Kidney epithelial cell (primary cell): ENCODE results near the gene NT5C2. TPM values are rescaled to one million over a fixed set of nuclear protein-coding genes. Genes with fewer than 3 reads are reported as not detected.

Experiments
- DNase-seq: peaks from one replicate; pipeline ENCODE4 v3.0.0-alpha.2; 2010; ENCODE audit warnings: low read depth
- H3K27me3 ChIP-seq: 2 replicates; pipeline ENCODE4 v1.6.0; 2011; ENCODE audit warnings: low read length; ENCODE audit not compliant: control insufficient read depth, insufficient read depth
- H3K36me3 ChIP-seq: 2 replicates; pipeline ENCODE4 v1.5.1; 2011; ENCODE audit warnings: low read length; ENCODE audit not compliant: control insufficient read depth, insufficient read depth
- H3K4me3 ChIP-seq: 2 replicates; pipeline ENCODE4 v1.5.1; 2011; ENCODE audit warnings: low read depth, mild to moderate bottlenecking, control low read depth, low read length
- CTCF ChIP-seq: IDR thresholded peaks from 2 replicates; pipeline ENCODE4 v1.5.1; 2011; ENCODE audit warnings: mild to moderate bottlenecking, moderate library complexity, low read length, control low read depth, inconsistent platforms; ENCODE audit not compliant: insufficient read depth, poor library complexity, severe bottlenecking
- total RNA-seq: library from RNA; depleted of rRNA; stranded (reverse); fragments of >200 nt; gene quantifications from 2 replicates; pipeline ENCODE4 v1.2.3, GENCODE V29; 2015

Gene NT5C2
- total RNA-seq, 1 donor from 2014 or later: 90.7 TPM

- H3K36me3 ChIP-seq: no peaks in the 10 kb centered on the region
- H3K27me3 ChIP-seq: no peaks in the 10 kb centered on the region
- DNase-seq: no peak
- no peak for TF ChIP-seq CTCF
- H3K4me3 ChIP-seq: no peak overlapping the region
Measured at GRCh38 chr10:103060575-103060974, 132.5 kb downstream of the NT5C2 start.

- H3K36me3 ChIP-seq: no peaks in the 10 kb centered on the region
- no peak for DNase-seq
- no peak for TF ChIP-seq CTCF
- no peaks in the 10 kb centered on the region for H3K27me3 ChIP-seq
- no peak overlapping the region for H3K4me3 ChIP-seq
Measured at GRCh38 chr10:103058034-103058433, 135.0 kb downstream of the NT5C2 start.

GRCh38 chr10:103055105-103055504, 138.0 kb downstream of the NT5C2 start:
- H3K27me3 ChIP-seq: no peaks in the 10 kb centered on the region
- H3K36me3 ChIP-seq: no peaks in the 10 kb centered on the region
- TF ChIP-seq CTCF: no peak
- no peak for DNase-seq
- no peak overlapping the region for H3K4me3 ChIP-seq

- no peaks in the 10 kb centered on the region for H3K36me3 ChIP-seq
- DNase-seq: no peak
- no peaks in the 10 kb centered on the region for H3K27me3 ChIP-seq
- no peak overlapping the region for H3K4me3 ChIP-seq
- no peak for TF ChIP-seq CTCF
Measured at GRCh38 chr10:103054621-103055020, 138.5 kb downstream of the NT5C2 start.

GRCh38 chr10:103053659-103054581, 139.2 kb downstream of the NT5C2 start:
- Histone ChIP-seq H3K4me3 (peak overlapping the region; percentile 26), H3K27me3 (no peaks in the 10 kb centered on the region), H3K36me3 (no peaks in the 10 kb centered on the region)
- peak; percentile 48 for TF ChIP-seq CTCF
- peak; percentile 52 for DNase-seq

- TF ChIP-seq CTCF: no peak
- no peak for DNase-seq
Measured at GRCh38 chr10:103049237-103049636, 143.8 kb downstream of the NT5C2 start.

More at GRCh38 chr10:103049237-103049636, 143.8 kb downstream of the NT5C2 start:
- no peak overlapping the region for H3K4me3 ChIP-seq
- no peaks in the 10 kb centered on the region for H3K36me3 ChIP-seq
- H3K27me3 ChIP-seq: no peaks in the 10 kb centered on the region
